ENCODE measurements around the gene DGKD.

- no peak for TF ChIP-seq POLR2A (IDR thresholded peaks at IDR 0.05; ENCODE audit: low read depth, low read length)
- no peak for TF ChIP-seq CEBPB (IDR thresholded peaks at IDR 0.05; ENCODE audit: borderline replicate concordance in 1 of 2, low read depth in 2 of 2, low read length in 2 of 2)
- no peak for TF ChIP-seq SREBF1 (IDR thresholded peaks at IDR 0.05; ENCODE audit: low read length)
- TF ChIP-seq, protein P1, sequence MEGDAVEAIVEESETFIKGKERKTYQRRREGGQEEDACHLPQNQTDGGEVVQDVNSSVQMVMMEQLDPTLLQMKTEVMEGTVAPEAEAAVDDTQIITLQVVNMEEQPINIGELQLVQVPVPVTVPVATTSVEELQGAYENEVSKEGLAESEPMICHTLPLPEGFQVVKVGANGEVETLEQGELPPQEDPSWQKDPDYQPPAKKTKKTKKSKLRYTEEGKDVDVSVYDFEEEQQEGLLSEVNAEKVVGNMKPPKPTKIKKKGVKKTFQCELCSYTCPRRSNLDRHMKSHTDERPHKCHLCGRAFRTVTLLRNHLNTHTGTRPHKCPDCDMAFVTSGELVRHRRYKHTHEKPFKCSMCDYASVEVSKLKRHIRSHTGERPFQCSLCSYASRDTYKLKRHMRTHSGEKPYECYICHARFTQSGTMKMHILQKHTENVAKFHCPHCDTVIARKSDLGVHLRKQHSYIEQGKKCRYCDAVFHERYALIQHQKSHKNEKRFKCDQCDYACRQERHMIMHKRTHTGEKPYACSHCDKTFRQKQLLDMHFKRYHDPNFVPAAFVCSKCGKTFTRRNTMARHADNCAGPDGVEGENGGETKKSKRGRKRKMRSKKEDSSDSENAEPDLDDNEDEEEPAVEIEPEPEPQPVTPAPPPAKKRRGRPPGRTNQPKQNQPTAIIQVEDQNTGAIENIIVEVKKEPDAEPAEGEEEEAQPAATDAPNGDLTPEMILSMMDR (IDR thresholded peaks at IDR 0.05 in 2 of 3, conservative IDR thresholded peaks at IDR 0.05 in 1 of 3; ENCODE audit: control insufficient read depth in 2 of 3, extremely low read depth in 1 of 3, insufficient read depth in 1 of 3, low read depth in 3 of 3, low read length in 3 of 3): no peak
- TF ChIP-seq, protein P2, sequence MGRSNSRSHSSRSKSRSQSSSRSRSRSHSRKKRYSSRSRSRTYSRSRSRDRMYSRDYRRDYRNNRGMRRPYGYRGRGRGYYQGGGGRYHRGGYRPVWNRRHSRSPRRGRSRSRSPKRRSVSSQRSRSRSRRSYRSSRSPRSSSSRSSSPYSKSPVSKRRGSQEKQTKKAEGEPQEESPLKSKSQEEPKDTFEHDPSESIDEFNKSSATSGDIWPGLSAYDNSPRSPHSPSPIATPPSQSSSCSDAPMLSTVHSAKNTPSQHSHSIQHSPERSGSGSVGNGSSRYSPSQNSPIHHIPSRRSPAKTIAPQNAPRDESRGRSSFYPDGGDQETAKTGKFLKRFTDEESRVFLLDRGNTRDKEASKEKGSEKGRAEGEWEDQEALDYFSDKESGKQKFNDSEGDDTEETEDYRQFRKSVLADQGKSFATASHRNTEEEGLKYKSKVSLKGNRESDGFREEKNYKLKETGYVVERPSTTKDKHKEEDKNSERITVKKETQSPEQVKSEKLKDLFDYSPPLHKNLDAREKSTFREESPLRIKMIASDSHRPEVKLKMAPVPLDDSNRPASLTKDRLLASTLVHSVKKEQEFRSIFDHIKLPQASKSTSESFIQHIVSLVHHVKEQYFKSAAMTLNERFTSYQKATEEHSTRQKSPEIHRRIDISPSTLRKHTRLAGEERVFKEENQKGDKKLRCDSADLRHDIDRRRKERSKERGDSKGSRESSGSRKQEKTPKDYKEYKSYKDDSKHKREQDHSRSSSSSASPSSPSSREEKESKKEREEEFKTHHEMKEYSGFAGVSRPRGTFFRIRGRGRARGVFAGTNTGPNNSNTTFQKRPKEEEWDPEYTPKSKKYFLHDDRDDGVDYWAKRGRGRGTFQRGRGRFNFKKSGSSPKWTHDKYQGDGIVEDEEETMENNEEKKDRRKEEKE (IDR thresholded peaks at IDR 0.05): no peak
- TF ChIP-seq, protein P3, sequence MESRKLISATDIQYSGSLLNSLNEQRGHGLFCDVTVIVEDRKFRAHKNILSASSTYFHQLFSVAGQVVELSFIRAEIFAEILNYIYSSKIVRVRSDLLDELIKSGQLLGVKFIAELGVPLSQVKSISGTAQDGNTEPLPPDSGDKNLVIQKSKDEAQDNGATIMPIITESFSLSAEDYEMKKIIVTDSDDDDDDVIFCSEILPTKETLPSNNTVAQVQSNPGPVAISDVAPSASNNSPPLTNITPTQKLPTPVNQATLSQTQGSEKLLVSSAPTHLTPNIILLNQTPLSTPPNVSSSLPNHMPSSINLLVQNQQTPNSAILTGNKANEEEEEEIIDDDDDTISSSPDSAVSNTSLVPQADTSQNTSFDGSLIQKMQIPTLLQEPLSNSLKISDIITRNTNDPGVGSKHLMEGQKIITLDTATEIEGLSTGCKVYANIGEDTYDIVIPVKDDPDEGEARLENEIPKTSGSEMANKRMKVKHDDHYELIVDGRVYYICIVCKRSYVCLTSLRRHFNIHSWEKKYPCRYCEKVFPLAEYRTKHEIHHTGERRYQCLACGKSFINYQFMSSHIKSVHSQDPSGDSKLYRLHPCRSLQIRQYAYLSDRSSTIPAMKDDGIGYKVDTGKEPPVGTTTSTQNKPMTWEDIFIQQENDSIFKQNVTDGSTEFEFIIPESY (IDR thresholded peaks at IDR 0.05): no peak
- no peak for TF ChIP-seq ESRRA (IDR thresholded peaks at IDR 0.05; ENCODE audit: low read length)
- TF ChIP-seq, protein P4, sequence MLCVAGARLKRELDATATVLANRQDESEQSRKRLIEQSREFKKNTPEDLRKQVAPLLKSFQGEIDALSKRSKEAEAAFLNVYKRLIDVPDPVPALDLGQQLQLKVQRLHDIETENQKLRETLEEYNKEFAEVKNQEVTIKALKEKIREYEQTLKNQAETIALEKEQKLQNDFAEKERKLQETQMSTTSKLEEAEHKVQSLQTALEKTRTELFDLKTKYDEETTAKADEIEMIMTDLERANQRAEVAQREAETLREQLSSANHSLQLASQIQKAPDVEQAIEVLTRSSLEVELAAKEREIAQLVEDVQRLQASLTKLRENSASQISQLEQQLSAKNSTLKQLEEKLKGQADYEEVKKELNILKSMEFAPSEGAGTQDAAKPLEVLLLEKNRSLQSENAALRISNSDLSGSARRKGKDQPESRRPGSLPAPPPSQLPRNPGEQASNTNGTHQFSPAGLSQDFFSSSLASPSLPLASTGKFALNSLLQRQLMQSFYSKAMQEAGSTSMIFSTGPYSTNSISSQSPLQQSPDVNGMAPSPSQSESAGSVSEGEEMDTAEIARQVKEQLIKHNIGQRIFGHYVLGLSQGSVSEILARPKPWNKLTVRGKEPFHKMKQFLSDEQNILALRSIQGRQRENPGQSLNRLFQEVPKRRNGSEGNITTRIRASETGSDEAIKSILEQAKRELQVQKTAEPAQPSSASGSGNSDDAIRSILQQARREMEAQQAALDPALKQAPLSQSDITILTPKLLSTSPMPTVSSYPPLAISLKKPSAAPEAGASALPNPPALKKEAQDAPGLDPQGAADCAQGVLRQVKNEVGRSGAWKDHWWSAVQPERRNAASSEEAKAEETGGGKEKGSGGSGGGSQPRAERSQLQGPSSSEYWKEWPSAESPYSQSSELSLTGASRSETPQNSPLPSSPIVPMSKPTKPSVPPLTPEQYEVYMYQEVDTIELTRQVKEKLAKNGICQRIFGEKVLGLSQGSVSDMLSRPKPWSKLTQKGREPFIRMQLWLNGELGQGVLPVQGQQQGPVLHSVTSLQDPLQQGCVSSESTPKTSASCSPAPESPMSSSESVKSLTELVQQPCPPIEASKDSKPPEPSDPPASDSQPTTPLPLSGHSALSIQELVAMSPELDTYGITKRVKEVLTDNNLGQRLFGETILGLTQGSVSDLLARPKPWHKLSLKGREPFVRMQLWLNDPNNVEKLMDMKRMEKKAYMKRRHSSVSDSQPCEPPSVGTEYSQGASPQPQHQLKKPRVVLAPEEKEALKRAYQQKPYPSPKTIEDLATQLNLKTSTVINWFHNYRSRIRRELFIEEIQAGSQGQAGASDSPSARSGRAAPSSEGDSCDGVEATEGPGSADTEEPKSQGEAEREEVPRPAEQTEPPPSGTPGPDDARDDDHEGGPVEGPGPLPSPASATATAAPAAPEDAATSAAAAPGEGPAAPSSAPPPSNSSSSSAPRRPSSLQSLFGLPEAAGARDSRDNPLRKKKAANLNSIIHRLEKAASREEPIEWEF (IDR thresholded peaks at IDR 0.05; ENCODE audit: insufficient replicate concordance, low read depth, low read length): no peak
- no peak for TF ChIP-seq FOS (IDR thresholded peaks at IDR 0.05; ENCODE audit: borderline replicate concordance, extremely low read depth, insufficient read length)
- TF ChIP-seq ETV6 (conservative IDR thresholded peaks at IDR 0.05 in 1 of 2, IDR thresholded peaks at IDR 0.05 in 1 of 2; ENCODE audit: borderline replicate concordance in 1 of 2, low read depth in 1 of 2): no peak
- TF ChIP-seq, protein P5, sequence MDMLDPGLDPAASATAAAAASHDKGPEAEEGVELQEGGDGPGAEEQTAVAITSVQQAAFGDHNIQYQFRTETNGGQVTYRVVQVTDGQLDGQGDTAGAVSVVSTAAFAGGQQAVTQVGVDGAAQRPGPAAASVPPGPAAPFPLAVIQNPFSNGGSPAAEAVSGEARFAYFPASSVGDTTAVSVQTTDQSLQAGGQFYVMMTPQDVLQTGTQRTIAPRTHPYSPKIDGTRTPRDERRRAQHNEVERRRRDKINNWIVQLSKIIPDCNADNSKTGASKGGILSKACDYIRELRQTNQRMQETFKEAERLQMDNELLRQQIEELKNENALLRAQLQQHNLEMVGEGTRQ (IDR thresholded peaks at IDR 0.05; ENCODE audit: borderline replicate concordance, low read depth, low read length): no peak
- TF ChIP-seq MXI1 (IDR thresholded peaks at IDR 0.05; ENCODE audit: low read depth, low read length): no peak
- no peak for TF ChIP-seq EZH2 (IDR thresholded peaks at IDR 0.05; ENCODE audit: borderline replicate concordance, control insufficient read depth, low read depth, low read length)
Observed at GRCh38 chr2:233459426-233459825, 105.1 kb downstream of the DGKD start.
